ENCODE results near the gene NEDD4L. TPM values are rescaled to one million over a fixed set of nuclear protein-coding genes. Genes with fewer than 3 reads are reported as not detected.

Gene NEDD4L
- total and polyA plus RNA-seq, 2 experiments from 2014 or later = 36.2 to 72.3 TPM

GRCh38 chr18:58105206-58105887, 61.3 kb downstream of the NEDD4L start (continued):
- TF ChIP-seq CTCF (conservative IDR thresholded peaks at IDR 0.05; ENCODE audit: low read depth in 2 of 2) (no peak), CREB1 (CRISPR knock-in tag; IDR thresholded peaks at IDR 0.05; ENCODE audit: low read depth) (no peak), POLR2AphosphoS5 (IDR thresholded peaks at IDR 0.05; ENCODE audit: low read depth) (no peak), ZNF331 (CRISPR knock-in tag; IDR thresholded peaks at IDR 0.05; ENCODE audit: low read depth) (no peak), EZH2 (IDR thresholded peaks at IDR 0.05; ENCODE audit: low read depth, unreplicated experiment) (no peak)
- TF ChIP-seq, protein P1, sequence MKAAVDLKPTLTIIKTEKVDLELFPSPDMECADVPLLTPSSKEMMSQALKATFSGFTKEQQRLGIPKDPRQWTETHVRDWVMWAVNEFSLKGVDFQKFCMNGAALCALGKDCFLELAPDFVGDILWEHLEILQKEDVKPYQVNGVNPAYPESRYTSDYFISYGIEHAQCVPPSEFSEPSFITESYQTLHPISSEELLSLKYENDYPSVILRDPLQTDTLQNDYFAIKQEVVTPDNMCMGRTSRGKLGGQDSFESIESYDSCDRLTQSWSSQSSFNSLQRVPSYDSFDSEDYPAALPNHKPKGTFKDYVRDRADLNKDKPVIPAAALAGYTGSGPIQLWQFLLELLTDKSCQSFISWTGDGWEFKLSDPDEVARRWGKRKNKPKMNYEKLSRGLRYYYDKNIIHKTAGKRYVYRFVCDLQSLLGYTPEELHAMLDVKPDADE (IDR thresholded peaks at IDR 0.05) = no peak
- TF ChIP-seq, protein P2, sequence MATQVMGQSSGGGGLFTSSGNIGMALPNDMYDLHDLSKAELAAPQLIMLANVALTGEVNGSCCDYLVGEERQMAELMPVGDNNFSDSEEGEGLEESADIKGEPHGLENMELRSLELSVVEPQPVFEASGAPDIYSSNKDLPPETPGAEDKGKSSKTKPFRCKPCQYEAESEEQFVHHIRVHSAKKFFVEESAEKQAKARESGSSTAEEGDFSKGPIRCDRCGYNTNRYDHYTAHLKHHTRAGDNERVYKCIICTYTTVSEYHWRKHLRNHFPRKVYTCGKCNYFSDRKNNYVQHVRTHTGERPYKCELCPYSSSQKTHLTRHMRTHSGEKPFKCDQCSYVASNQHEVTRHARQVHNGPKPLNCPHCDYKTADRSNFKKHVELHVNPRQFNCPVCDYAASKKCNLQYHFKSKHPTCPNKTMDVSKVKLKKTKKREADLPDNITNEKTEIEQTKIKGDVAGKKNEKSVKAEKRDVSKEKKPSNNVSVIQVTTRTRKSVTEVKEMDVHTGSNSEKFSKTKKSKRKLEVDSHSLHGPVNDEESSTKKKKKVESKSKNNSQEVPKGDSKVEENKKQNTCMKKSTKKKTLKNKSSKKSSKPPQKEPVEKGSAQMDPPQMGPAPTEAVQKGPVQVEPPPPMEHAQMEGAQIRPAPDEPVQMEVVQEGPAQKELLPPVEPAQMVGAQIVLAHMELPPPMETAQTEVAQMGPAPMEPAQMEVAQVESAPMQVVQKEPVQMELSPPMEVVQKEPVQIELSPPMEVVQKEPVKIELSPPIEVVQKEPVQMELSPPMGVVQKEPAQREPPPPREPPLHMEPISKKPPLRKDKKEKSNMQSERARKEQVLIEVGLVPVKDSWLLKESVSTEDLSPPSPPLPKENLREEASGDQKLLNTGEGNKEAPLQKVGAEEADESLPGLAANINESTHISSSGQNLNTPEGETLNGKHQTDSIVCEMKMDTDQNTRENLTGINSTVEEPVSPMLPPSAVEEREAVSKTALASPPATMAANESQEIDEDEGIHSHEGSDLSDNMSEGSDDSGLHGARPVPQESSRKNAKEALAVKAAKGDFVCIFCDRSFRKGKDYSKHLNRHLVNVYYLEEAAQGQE (IDR thresholded peaks at IDR 0.05; ENCODE audit: unreplicated experiment) = no peak

GRCh38 chr18:58105888-58106260, 61.8 kb downstream of the NEDD4L start:
- H3K9me2 ChIP-seq (ENCODE audit: insufficient read depth) = no peaks in the 10 kb centered on the region
- no peaks in the 10 kb centered on the region for H3K36me3 Mint-ChIP-seq (ENCODE audit: low read depth)
- H3K27me3 ChIP-seq (ENCODE audit: insufficient read depth) = no peaks in the 10 kb centered on the region
- peaks cover 10% of the 10 kb centered on the region; the same call in 1 of the 2 replicates for H4K20me1 ChIP-seq (replicated peaks; ENCODE audit: insufficient read depth)
- no peaks in the 10 kb centered on the region for H3K36me3 ChIP-seq (ENCODE audit: insufficient read depth)
- ATAC-seq (peak; percentile 12; the same call in 2 of the 3 replicates), DNase-seq (ENCODE audit: low spot score) (no peak)
- peaks cover 96% of the 10 kb centered on the region for H3K79me2 ChIP-seq (replicated peaks; ENCODE audit: insufficient read depth)
- peaks cover 4% of the 10 kb centered on the region for H3K27me3 Mint-ChIP-seq (ENCODE audit: insufficient read depth, low read depth, poor library complexity)
- H3K4me2 ChIP-seq = 0 out of 2 replicates have a peak overlapping the region, but pooled peaks have one; percentile 40
- H3K9me3 Mint-ChIP-seq = no peaks in the 10 kb centered on the region
- H3K27ac ChIP-seq (ENCODE audit: low read depth) = no peak overlapping the region
- no peak overlapping the region for H3K4me3 Mint-ChIP-seq
- H3K4me3 ChIP-seq = no peak overlapping the region
- H3K4me1 Mint-ChIP-seq = peaks cover 64% of the 10 kb centered on the region
- 0 out of 2 replicates have a peak, but pooled peaks cover 4% of the 10 kb centered on the region for H3F3A ChIP-seq (replicated peaks; ENCODE audit: low read depth)
- no peak overlapping the region for H2AFZ ChIP-seq
- no peak overlapping the region for H3K27ac Mint-ChIP-seq
- H3K4me1 ChIP-seq (ENCODE audit: insufficient read depth) = peaks cover 53% of the 10 kb centered on the region
- TF ChIP-seq, protein P1 (IDR thresholded peaks at IDR 0.05) = no peak
- TF ChIP-seq, protein P2 (IDR thresholded peaks at IDR 0.05; ENCODE audit: unreplicated experiment) = no peak
- TF ChIP-seq CTCF (conservative IDR thresholded peaks at IDR 0.05; ENCODE audit: low read depth in 2 of 2) (no peak), ZNF331 (CRISPR knock-in tag; IDR thresholded peaks at IDR 0.05; ENCODE audit: low read depth) (no peak), CREB1 (CRISPR knock-in tag; IDR thresholded peaks at IDR 0.05; ENCODE audit: low read depth) (no peak), EZH2 (IDR thresholded peaks at IDR 0.05; ENCODE audit: low read depth, unreplicated experiment) (no peak), ZNF114 (CRISPR knock-in tag; IDR thresholded peaks at IDR 0.05) (no peak), POLR2AphosphoS5 (IDR thresholded peaks at IDR 0.05; ENCODE audit: low read depth) (no peak), NANOG (IDR thresholded peaks at IDR 0.05; ENCODE audit: borderline replicate concordance) (no peak), JUNB (IDR thresholded peaks at IDR 0.05; ENCODE audit: unreplicated experiment) (no peak), EZH2phosphoT487 (IDR thresholded peaks at IDR 0.05; ENCODE audit: unreplicated experiment) (no peak)
